T-helper 9 cell (primary cell): ENCODE data around the gene KANK4.

Experiments
- DNase-seq: peaks from one replicate; pipeline ENCODE4 v3.0.0-alpha.2; 2020

The KANK4 gene

GRCh38 chr1:62336995-62337705, 17.9 kb upstream of the KANK4 start:
- no peak for DNase-seq

GRCh38 chr1:62336638-62336994, 17.4 kb upstream of the KANK4 start:
- DNase-seq: no peak

- DNase-seq: no peak
Observed at GRCh38 chr1:62335656-62336055, 16.4 kb upstream of the KANK4 start.

GRCh38 chr1:62334434-62334985, 15.3 kb upstream of the KANK4 start:
- DNase-seq: no peak

GRCh38 chr1:62333441-62333840, 14.2 kb upstream of the KANK4 start:
- DNase-seq: no peak

- no peak for DNase-seq
Observed at GRCh38 chr1:62327360-62328055, 8.3 kb upstream of the KANK4 start.

- DNase-seq: no peak
Observed at GRCh38 chr1:62325681-62326080, 6.4 kb upstream of the KANK4 start.

- no peak for DNase-seq
Observed at GRCh38 chr1:62325081-62325480, 5.8 kb upstream of the KANK4 start.

- DNase-seq: no peak
Observed at GRCh38 chr1:62321446-62321845, 2.2 kb upstream of the KANK4 start.

GRCh38 chr1:62318320-62318755, 896 bp downstream of the KANK4 start:
- no peak for DNase-seq

GRCh38 chr1:62317021-62317768, 2.0 kb downstream of the KANK4 start:
- no peak for DNase-seq

GRCh38 chr1:62316135-62316534, 3.1 kb downstream of the KANK4 start:
- DNase-seq: no peak

GRCh38 chr1:62315387-62315786, 3.8 kb downstream of the KANK4 start:
- no peak for DNase-seq

GRCh38 chr1:62314454-62315350, 4.5 kb downstream of the KANK4 start:
- no peak for DNase-seq

GRCh38 chr1:62312698-62313097, 6.5 kb downstream of the KANK4 start:
- DNase-seq: no peak

GRCh38 chr1:62311473-62311943, 7.7 kb downstream of the KANK4 start:
- no peak for DNase-seq

GRCh38 chr1:62309906-62310305, 9.3 kb downstream of the KANK4 start:
- no peak for DNase-seq

- DNase-seq: no peak
Observed at GRCh38 chr1:62308606-62309005, 10.6 kb downstream of the KANK4 start.

- no peak for DNase-seq
Observed at GRCh38 chr1:62307895-62308492, 11.2 kb downstream of the KANK4 start.

- no peak for DNase-seq
Observed at GRCh38 chr1:62307446-62307845, 11.8 kb downstream of the KANK4 start.

GRCh38 chr1:62306065-62306464, 13.2 kb downstream of the KANK4 start:
- no peak for DNase-seq

GRCh38 chr1:62304975-62305374, 14.3 kb downstream of the KANK4 start:
- DNase-seq: no peak
